GM12873 (cell line): ENCODE results near the gene SPECC1.

Source experiments
- TF ChIP-seq, protein P1 (sequence below): IDR thresholded peaks from 2 replicates; pipeline ENCODE4 v1.5.1; 2012; ENCODE audit warnings: low read depth, mild to moderate bottlenecking, moderate library complexity, low read length, control low read depth; ENCODE audit not compliant: insufficient read depth; ENCODE audit errors: missing control alignments

Gene SPECC1

DNA sequence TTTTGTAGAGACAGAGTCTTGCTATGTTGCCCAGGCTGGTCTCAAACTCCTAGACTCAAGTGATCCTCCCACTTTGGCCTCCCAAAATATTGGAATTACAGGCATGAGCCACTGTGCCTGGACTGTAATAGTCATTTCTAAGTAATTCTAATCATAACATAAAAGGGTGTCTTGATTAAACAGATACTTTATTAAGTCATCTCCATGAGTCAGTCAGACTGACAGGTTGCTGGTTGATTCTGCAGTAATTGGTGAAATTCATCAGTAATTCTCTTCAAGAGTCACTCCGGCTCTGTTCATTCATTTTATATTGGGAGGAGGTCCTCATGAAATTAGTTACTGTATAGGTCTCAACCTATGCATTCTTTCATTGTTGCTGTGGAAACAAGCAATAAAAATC, 85.6 kb downstream of the SPECC1 start:
- TF ChIP-seq, protein P1, sequence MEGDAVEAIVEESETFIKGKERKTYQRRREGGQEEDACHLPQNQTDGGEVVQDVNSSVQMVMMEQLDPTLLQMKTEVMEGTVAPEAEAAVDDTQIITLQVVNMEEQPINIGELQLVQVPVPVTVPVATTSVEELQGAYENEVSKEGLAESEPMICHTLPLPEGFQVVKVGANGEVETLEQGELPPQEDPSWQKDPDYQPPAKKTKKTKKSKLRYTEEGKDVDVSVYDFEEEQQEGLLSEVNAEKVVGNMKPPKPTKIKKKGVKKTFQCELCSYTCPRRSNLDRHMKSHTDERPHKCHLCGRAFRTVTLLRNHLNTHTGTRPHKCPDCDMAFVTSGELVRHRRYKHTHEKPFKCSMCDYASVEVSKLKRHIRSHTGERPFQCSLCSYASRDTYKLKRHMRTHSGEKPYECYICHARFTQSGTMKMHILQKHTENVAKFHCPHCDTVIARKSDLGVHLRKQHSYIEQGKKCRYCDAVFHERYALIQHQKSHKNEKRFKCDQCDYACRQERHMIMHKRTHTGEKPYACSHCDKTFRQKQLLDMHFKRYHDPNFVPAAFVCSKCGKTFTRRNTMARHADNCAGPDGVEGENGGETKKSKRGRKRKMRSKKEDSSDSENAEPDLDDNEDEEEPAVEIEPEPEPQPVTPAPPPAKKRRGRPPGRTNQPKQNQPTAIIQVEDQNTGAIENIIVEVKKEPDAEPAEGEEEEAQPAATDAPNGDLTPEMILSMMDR = no peak

DNA sequence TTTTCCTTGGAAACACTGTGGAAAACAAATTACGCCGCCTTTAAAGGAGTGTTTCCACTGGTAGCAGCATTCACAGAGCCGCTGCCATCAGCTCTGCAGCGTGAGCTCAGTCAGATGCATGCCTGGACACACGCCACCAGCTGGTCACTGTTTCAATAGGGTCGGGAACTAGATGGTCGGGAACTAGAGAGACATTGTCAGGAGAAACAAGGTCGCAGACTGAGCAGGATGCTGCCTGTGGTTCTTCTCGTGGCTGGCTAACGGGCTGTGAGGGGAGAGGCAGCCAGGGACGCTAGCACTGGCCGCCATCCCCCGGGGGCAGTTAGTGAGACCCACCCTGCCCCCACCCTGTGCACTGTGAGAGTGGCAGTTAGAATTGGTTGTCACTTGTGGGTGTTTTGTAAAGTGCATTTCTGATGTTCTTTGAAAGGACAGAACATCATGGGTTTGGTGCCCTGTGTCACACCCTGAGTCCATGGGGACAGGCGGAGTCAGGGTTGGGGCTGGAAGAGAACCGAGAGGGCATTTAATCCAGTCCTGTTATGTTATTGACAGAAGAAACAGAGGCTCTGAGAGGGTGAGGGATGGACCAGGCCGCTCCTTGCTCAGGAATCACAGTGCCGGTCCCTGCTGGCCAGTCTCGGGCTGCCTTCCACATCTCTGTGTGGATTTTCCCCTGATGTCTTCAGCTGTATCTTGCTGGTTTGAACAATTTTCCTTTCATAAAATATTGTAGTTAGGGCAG, 86.3 kb downstream of the SPECC1 start:
- TF ChIP-seq, protein P1 = no peak

DNA sequence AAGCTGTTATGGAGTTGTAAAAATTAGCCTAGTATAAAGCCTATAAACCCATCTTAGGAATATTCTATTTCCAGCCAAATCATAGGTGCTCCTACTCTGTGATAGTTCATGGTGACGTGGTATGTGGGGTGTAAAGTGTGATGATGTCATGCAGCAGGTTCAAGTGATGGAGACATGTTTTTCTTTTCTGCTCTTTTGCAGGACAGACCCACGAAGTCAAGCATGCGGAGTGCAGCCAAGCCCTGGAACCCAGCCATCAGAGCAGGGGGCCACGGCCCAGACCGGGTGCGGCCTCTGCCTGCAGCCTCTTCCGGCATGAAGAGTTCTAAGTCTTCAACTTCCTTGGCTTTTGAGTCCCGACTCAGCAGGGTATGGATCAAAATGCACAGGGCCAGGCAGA, 87.3 kb downstream of the SPECC1 start:
- TF ChIP-seq, protein P1 = no peak

DNA sequence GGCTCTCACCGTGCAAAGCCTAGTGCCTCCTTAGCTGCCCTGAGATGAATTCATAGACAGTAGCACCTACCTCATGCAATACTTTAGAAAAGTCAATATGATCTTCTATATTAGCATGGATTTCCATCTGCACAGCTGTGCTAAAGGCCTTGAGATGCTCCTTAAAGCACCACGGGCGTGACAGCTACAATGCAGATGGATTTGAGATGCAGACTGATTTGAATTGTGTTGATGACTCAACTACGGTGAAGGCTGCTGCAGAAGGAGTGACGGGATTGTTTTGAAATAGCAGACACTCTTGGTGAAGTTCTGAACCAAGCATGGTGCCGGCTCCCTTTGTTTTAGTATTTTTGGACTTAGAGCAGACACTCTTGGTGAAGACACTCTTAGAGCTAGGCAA, 88.2 kb downstream of the SPECC1 start:
- TF ChIP-seq, protein P1 = no peak

DNA sequence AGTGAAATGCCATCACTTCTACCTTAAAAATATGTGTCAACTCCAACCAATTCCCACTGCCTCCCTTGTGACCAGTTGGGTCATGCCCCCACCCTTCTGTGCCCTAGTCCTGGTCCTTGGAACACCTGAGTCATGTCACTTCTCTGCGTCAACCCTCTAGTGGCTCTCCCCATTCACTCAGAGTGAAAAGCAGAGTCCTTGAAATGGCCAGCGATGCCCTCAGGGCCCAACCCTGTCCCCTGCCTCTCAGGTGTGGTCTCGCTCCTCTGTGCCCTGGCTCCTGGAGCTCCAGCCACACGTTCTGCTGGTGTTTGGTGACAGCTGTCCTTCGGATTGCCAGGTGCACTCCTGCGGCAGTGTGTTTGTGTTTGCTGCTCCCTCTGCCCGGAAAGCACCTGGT, 89.2 kb downstream of the SPECC1 start:
- TF ChIP-seq, protein P1 = no peak

DNA sequence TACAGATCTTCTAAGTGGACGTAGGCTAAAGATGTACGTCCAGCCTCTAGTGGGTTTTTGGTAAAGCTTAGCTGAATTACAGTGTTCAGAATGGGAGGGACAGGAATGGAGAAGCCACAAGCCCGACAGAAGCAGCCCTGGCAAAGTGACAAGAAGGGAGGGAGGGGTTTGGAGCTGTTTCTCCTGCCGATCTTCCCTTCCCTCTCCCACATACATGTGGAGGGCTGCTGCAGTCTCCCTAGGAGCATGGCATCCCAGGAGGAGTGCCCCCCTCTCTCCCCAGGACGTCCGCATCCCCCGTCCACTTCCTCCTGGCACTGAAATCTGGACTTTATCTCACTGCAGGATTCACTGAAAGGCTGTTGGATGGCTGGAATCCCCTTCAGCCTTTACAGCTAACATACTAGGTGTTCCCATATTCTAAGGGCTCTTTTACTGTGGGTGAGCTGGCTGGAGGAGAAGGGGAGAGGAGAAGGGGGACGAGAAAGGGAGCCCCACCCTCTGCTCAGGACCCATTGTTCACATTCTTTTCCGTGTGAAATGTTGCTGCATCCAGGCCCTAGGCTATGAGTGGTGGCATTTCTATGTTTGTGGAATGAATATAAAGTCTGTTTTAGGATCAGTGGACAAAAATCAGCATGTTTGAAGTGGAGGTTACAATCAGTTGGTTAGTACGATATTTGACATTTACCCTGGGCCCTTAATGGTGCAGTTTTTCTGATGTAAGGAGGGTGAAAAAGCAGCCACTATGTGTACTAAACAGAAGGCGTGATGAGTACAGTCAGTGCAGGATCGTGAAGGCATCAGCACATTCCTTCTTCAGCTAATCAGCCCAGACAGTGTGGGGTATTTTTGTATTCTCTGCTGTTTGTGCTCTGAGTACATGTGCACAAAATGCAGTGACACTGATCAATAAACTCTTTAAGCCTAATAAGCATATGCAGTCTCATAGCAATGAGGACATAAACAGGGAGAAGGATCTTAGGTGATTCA, 94.6 kb downstream of the SPECC1 start:
- TF ChIP-seq, protein P1 = no peak

DNA sequence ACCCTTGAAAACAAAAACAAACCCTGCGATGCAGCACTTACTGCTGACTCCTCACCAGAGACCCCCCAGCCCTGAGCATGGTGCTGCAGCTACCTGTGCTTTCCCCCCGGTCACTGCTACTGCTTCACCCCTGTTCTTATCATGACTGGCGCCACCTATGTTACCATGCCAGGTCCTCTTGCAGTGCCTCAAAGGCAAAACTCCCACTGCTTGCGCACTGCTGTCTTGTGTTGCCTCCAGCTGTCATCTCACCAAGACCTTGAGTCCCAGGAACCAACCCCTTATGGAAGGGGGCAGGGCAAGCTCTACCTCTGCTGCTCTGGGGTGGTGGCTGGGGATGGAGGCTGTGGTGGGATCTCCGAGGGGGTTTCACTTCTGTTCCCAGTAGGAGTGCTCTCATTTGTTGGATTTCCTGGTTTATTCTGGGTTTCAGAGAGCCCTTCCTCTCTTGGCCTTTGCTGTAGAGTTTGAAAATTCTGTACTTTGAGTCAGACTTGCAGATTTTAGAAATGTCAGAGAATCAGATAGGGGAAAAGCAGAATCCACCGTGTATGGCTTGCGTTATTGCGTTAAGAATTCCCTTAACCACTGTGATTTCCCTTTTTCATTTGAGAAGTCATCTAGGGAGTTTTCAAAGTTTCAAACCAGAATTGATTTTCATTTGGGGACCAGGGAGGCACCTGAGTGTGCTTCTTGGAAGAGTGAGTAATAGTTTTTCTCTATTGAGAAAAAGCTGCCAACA, 96.6 kb downstream of the SPECC1 start:
- TF ChIP-seq, protein P1 = no peak
